Astrocyte of the cerebellum (primary cell): Measurements from ENCODE around the gene SUMO4.

Experiments used
- DNase-seq: peaks from one replicate; pipeline ENCODE4 v3.0.0-alpha.2; 2011; ENCODE audit warnings: low read depth
- H3K4me3 ChIP-seq: 2 replicates; pipeline ENCODE4 v1.5.1; 2011; ENCODE audit warnings: mild to moderate bottlenecking, low read depth, low read length, moderate library complexity
- CTCF ChIP-seq: IDR thresholded peaks from 2 replicates; pipeline ENCODE4 v1.5.1; 2012; ENCODE audit warnings: low read length, low read depth, moderate library complexity, mild to moderate bottlenecking; ENCODE audit errors: missing control alignments
- in situ Hi-C: cut with HindIII; loops from 2 replicates; pipeline ENCODE4 v1.10.0; 2017; ENCODE audit warnings: low sequenced_read_pairs

The SUMO4 gene

GRCh38 chr6:149433881-149434280 is 33.8 kb downstream of the SUMO4 start:
- TF ChIP-seq CTCF, result no peak
- DNase-seq, result no peak
- in situ Hi-C loops, result loop anchor here (5.0 kb wide), 1 partner anchor 98 kb away; no protein-coding TSS in a partner anchor
- H3K4me3 ChIP-seq, result no peak overlapping the region

- no peak for DNase-seq
- TF ChIP-seq CTCF, result no peak
- in situ Hi-C loops, result no loop called here
- H3K4me3 ChIP-seq, result no peak overlapping the region
Observed at GRCh38 chr6:149435919-149436586, 36.0 kb downstream of the SUMO4 start.

GRCh38 chr6:149436647-149437046 is 36.6 kb downstream of the SUMO4 start:
- H3K4me3 ChIP-seq, result no peak overlapping the region
- in situ Hi-C loops, result no loop called here
- DNase-seq, result no peak
- no peak for TF ChIP-seq CTCF

GRCh38 chr6:149437212-149437611 is 37.1 kb downstream of the SUMO4 start:
- no peak overlapping the region for H3K4me3 ChIP-seq
- in situ Hi-C loops, result no loop called here
- no peak for TF ChIP-seq CTCF
- DNase-seq, result no peak

GRCh38 chr6:149438855-149439254 is 38.8 kb downstream of the SUMO4 start:
- H3K4me3 ChIP-seq, result no peak overlapping the region
- no peak for DNase-seq
- in situ Hi-C loops, result no loop called here
- TF ChIP-seq CTCF, result no peak

- in situ Hi-C loops, result no loop called here
- DNase-seq, result no peak
- no peak overlapping the region for H3K4me3 ChIP-seq
- no peak for TF ChIP-seq CTCF
Observed at GRCh38 chr6:149439626-149440025, 39.6 kb downstream of the SUMO4 start.
